ENCODE data around the gene DGCR8.

GRCh38 chr22:20153945-20154344 is 73.9 kb downstream of the DGCR8 start:
- no peak for TF ChIP-seq POLR2A (IDR thresholded peaks at IDR 0.05)
- no peak for TF ChIP-seq CTCF (IDR thresholded peaks at IDR 0.05)

Measured in esophagus squamous epithelium (tissue), 4 donors.